HepG2 (cell line): ENCODE data around the gene SFRP4. TPM values are rescaled to one million over a fixed set of nuclear protein-coding genes. Genes with fewer than 3 reads are reported as not detected.

Source experiments
- HDAC1 ChIP-seq: sonication (generic); formaldehyde crosslinking; IDR thresholded peaks from 2 replicates; pipeline ENCODE4 v1.5.1; 2020; ENCODE audit warnings: mild to moderate bottlenecking, missing genetic modification reagents
- MAFK ChIP-seq, 2 experiments: IDR thresholded peaks in 1 of 2; conservative IDR thresholded peaks in 1 of 2; 2 replicates each; pipeline ENCODE4 v1.6.1; 2011; ENCODE audit warnings: improper control_type of control experiment in 2 of 2, low read length in 2 of 2
- MAZ ChIP-seq, 2 experiments: sonication (generic) in 1 of 2; formaldehyde crosslinking in 1 of 2; IDR thresholded peaks; 2 replicates each; pipeline versions ENCODE4 v1.5.0 to v1.6.1; 2012 to 2020; ENCODE audit warnings: low read depth in 2 of 2, mild to moderate bottlenecking in 2 of 2, borderline replicate concordance in 1 of 2, improper control_type of control experiment in 1 of 2, low read length in 1 of 2, missing genetic modification reagents in 1 of 2, moderate library complexity in 1 of 2
- RCOR2 ChIP-seq: IDR thresholded peaks from 2 replicates; pipeline ENCODE4 v1.6.1; 2016; ENCODE audit warnings: missing biosample characterization, missing genetic modification reagents
- ZNF143 ChIP-seq: sonication (generic); formaldehyde crosslinking; IDR thresholded peaks from 2 replicates; pipeline ENCODE4 v1.4.0; 2020; ENCODE audit warnings: missing genetic modification reagents
- ZNF296 ChIP-seq: sonication (generic); formaldehyde crosslinking; conservative IDR thresholded peaks from 2 replicates; pipeline ENCODE4 v1.5.0; 2020; ENCODE audit warnings: mild to moderate bottlenecking, missing genetic modification reagents
- ZNF616 ChIP-seq: sonication (generic); formaldehyde crosslinking; IDR thresholded peaks from 2 replicates; pipeline ENCODE4 v1.5.0; 2020; ENCODE audit warnings: low read depth, mild to moderate bottlenecking, missing genetic modification reagents
- polyA plus RNA-seq, 8 experiments: library from polyadenylated mRNA; depleted of rRNA in 3 of 8; stranded (reverse) in 7 of 8; unstranded in 1 of 8; fragments of >200 nt; fragmentation: Illumina TruSeq in 4 of 8; extraction: Trizol in 4 of 8; gene quantifications; 2 replicates each; pipeline versions ENCODE4 v1.2.1 to v1.2.3, GENCODE V29; 2011 to 2016; ENCODE audit warnings: low read depth in 4 of 8, missing spikeins in 1 of 8, mixed read lengths in 1 of 8; ENCODE audit not compliant: insufficient read depth in 1 of 8
- total RNA-seq, 5 experiments: library from RNA; depleted of rRNA; stranded (reverse); fragments of >200 nt; fragmentation: Illumina TruSeq; extraction: Trizol; gene quantifications; 2 replicates each; pipeline ENCODE4 v1.2.3, GENCODE V29; 2016; ENCODE audit warnings: low read depth in 1 of 5
- TF ChIP-seq, protein P1 (sequence below): sonication (generic); formaldehyde crosslinking; IDR thresholded peaks from 2 replicates; pipeline ENCODE4 v1.5.1; 2020; ENCODE audit warnings: mild to moderate bottlenecking, missing genetic modification reagents, borderline replicate concordance
- TF ChIP-seq, protein P2 (sequence below), 2 experiments: IDR thresholded peaks; 2 replicates each; pipeline ENCODE4 v1.6.1; 2011 to 2012; ENCODE audit warnings: low read length in 2 of 2, borderline replicate concordance in 1 of 2, low read depth in 1 of 2, mild to moderate bottlenecking in 1 of 2, moderate library complexity in 1 of 2
- TF ChIP-seq, protein P3 (sequence below): sonication (generic); formaldehyde crosslinking; IDR thresholded peaks from 2 replicates; pipeline ENCODE4 v1.9.0; 2021; ENCODE audit warnings: mild to moderate bottlenecking, missing genetic modification reagents

The SFRP4 gene
- total and polyA plus RNA-seq, 2 of the 13 experiments (the other 11 are each of a cell fraction or from before 2014, with no cell fraction given), result 0.96 to 1.8 TPM

DNA sequence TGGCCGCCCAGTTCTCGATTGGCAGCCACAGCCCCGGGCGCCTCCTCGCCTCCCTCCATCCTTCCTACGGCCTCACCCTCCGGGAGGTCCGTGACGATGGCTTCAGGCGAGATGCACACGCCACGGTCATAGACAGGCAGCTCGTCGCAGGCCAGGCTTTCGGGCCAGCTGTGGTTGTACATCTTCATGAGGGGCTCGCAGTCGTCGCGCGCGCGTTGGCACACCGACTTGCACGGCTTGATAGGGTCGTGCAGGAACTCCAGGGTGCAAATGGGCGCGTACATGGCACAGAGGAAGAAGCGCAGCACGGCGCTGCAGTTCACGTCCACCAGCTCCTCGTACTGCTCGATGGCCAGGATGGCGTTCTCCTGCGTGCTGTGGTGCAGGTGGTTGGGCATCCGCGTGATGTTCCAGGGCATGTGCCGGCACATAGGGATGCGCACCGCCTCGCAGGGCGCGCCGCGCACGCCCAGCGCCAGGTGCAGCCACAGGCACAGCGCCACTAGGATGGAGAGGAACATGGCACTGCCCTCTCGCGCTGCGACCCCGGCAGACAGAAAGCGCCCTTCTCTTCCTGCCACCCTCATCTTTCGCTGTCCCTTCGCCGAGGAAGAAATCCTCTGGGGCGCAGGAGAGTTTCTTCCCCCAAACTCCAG lies 472 bp downstream of the SFRP4 start (continued):
- TF ChIP-seq, protein P1, sequence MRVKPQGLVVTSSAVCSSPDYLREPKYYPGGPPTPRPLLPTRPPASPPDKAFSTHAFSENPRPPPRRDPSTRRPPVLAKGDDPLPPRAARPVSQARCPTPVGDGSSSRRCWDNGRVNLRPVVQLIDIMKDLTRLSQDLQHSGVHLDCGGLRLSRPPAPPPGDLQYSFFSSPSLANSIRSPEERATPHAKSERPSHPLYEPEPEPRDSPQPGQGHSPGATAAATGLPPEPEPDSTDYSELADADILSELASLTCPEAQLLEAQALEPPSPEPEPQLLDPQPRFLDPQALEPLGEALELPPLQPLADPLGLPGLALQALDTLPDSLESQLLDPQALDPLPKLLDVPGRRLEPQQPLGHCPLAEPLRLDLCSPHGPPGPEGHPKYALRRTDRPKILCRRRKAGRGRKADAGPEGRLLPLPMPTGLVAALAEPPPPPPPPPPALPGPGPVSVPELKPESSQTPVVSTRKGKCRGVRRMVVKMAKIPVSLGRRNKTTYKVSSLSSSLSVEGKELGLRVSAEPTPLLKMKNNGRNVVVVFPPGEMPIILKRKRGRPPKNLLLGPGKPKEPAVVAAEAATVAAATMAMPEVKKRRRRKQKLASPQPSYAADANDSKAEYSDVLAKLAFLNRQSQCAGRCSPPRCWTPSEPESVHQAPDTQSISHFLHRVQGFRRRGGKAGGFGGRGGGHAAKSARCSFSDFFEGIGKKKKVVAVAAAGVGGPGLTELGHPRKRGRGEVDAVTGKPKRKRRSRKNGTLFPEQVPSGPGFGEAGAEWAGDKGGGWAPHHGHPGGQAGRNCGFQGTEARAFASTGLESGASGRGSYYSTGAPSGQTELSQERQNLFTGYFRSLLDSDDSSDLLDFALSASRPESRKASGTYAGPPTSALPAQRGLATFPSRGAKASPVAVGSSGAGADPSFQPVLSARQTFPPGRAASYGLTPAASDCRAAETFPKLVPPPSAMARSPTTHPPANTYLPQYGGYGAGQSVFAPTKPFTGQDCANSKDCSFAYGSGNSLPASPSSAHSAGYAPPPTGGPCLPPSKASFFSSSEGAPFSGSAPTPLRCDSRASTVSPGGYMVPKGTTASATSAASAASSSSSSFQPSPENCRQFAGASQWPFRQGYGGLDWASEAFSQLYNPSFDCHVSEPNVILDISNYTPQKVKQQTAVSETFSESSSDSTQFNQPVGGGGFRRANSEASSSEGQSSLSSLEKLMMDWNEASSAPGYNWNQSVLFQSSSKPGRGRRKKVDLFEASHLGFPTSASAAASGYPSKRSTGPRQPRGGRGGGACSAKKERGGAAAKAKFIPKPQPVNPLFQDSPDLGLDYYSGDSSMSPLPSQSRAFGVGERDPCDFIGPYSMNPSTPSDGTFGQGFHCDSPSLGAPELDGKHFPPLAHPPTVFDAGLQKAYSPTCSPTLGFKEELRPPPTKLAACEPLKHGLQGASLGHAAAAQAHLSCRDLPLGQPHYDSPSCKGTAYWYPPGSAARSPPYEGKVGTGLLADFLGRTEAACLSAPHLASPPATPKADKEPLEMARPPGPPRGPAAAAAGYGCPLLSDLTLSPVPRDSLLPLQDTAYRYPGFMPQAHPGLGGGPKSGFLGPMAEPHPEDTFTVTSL (CRISPR knock-in tag), result no peak
- TF ChIP-seq RCOR2, result no peak
- TF ChIP-seq, protein P2, sequence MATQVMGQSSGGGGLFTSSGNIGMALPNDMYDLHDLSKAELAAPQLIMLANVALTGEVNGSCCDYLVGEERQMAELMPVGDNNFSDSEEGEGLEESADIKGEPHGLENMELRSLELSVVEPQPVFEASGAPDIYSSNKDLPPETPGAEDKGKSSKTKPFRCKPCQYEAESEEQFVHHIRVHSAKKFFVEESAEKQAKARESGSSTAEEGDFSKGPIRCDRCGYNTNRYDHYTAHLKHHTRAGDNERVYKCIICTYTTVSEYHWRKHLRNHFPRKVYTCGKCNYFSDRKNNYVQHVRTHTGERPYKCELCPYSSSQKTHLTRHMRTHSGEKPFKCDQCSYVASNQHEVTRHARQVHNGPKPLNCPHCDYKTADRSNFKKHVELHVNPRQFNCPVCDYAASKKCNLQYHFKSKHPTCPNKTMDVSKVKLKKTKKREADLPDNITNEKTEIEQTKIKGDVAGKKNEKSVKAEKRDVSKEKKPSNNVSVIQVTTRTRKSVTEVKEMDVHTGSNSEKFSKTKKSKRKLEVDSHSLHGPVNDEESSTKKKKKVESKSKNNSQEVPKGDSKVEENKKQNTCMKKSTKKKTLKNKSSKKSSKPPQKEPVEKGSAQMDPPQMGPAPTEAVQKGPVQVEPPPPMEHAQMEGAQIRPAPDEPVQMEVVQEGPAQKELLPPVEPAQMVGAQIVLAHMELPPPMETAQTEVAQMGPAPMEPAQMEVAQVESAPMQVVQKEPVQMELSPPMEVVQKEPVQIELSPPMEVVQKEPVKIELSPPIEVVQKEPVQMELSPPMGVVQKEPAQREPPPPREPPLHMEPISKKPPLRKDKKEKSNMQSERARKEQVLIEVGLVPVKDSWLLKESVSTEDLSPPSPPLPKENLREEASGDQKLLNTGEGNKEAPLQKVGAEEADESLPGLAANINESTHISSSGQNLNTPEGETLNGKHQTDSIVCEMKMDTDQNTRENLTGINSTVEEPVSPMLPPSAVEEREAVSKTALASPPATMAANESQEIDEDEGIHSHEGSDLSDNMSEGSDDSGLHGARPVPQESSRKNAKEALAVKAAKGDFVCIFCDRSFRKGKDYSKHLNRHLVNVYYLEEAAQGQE (IDR thresholded peaks at IDR 0.05; ENCODE audit: borderline replicate concordance in 1 of 2, low read depth in 1 of 2, low read length in 2 of 2), result no peak
- 0 out of 2 replicates have a peak, but pooled peaks have one; percentile 12 for TF ChIP-seq ZNF143
- peak; percentile 70 for TF ChIP-seq HDAC1 (CRISPR knock-in tag)
- TF ChIP-seq, protein P3, sequence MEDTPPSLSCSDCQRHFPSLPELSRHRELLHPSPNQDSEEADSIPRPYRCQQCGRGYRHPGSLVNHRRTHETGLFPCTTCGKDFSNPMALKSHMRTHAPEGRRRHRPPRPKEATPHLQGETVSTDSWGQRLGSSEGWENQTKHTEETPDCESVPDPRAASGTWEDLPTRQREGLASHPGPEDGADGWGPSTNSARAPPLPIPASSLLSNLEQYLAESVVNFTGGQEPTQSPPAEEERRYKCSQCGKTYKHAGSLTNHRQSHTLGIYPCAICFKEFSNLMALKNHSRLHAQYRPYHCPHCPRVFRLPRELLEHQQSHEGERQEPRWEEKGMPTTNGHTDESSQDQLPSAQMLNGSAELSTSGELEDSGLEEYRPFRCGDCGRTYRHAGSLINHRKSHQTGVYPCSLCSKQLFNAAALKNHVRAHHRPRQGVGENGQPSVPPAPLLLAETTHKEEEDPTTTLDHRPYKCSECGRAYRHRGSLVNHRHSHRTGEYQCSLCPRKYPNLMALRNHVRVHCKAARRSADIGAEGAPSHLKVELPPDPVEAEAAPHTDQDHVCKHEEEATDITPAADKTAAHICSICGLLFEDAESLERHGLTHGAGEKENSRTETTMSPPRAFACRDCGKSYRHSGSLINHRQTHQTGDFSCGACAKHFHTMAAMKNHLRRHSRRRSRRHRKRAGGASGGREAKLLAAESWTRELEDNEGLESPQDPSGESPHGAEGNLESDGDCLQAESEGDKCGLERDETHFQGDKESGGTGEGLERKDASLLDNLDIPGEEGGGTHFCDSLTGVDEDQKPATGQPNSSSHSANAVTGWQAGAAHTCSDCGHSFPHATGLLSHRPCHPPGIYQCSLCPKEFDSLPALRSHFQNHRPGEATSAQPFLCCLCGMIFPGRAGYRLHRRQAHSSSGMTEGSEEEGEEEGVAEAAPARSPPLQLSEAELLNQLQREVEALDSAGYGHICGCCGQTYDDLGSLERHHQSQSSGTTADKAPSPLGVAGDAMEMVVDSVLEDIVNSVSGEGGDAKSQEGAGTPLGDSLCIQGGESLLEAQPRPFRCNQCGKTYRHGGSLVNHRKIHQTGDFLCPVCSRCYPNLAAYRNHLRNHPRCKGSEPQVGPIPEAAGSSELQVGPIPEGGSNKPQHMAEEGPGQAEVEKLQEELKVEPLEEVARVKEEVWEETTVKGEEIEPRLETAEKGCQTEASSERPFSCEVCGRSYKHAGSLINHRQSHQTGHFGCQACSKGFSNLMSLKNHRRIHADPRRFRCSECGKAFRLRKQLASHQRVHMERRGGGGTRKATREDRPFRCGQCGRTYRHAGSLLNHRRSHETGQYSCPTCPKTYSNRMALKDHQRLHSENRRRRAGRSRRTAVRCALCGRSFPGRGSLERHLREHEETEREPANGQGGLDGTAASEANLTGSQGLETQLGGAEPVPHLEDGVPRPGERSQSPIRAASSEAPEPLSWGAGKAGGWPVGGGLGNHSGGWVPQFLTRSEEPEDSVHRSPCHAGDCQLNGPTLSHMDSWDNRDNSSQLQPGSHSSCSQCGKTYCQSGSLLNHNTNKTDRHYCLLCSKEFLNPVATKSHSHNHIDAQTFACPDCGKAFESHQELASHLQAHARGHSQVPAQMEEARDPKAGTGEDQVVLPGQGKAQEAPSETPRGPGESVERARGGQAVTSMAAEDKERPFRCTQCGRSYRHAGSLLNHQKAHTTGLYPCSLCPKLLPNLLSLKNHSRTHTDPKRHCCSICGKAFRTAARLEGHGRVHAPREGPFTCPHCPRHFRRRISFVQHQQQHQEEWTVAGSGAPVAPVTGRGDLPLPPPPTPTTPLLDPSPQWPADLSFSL (CRISPR knock-in tag), result peak; percentile 43; the same call in 1 of the 2 replicates
- TF ChIP-seq ZNF616 (CRISPR knock-in tag), result 0 out of 2 replicates have a peak, but pooled peaks have one; percentile 90
- TF ChIP-seq MAFK (conservative IDR thresholded peaks at IDR 0.05 in 1 of 2, IDR thresholded peaks at IDR 0.05 in 1 of 2; ENCODE audit: low read length in 2 of 2), result no peak
- no peak for TF ChIP-seq MAZ (IDR thresholded peaks at IDR 0.05; ENCODE audit: borderline replicate concordance, low read depth, low read length)
- 0 out of 2 replicates have a peak, but pooled peaks have one; percentile 3 for TF ChIP-seq MAZ (CRISPR knock-in tag; IDR thresholded peaks at IDR 0.05; ENCODE audit: low read depth)
- 0 out of 2 replicates have a peak, but pooled peaks have one; percentile 46 for TF ChIP-seq ZNF296
